ENCODE results near the gene DEPDC4. TPM values are rescaled to one million over a fixed set of nuclear protein-coding genes. Genes with fewer than 3 reads are reported as not detected.

Gene DEPDC4
- total and polyA plus RNA-seq, 7 experiments from 2014 or later: 0.64 to 1.3 (median 0.87) TPM

DNA sequence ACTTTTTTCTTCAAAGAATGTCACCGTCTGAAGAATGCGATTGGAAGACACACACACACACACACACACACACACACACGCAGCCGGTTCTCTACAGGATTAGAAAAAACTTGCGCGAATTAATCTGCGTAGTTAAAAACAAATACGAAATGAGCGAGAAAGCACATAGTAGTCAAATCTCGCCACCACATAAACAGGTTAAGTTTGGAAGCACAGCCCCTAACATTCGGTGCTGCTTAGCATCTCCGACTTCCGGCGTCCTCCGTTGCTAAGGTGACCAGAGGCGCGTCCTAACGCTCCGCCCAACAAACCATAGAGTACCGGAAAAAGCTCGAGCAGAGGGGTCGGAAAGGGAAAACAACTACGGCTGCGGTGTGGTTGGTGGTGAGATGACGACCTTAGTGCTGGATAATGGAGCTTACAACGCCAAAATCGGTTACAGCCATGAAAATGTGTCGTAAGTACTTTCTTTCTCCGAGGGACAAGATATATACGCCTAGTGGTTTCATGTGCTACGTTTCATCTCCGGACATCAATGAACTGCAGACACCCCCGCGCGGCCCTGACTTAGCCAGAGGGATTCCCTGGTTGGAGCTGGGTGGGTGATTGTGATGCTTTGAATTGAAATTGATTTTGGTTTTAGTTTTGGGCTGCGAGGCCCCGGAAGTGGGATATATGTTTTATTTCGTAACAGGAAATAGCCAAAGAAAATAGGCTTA, 66.3 kb downstream of the DEPDC4 start, which contains the start of gene ACTR6:
Gene ACTR6 (plus strand): TSS at position 353 of the 719 bp plus-strand sequence. CDS start 37 bp downstream, at position 390.
- Mint-ChIP-seq H3K27me3 (no peaks in the 10 kb centered on the region), H3K9me3 (peaks cover 0 to 6% (median 0%) of the 10 kb centered on the region in 11 donors), H3K4me1 (peaks cover 17 to 56% (median 44%) of the 10 kb centered on the region in 7 donors), H3K4me3 (peak within 1 kb of the TSS; percentile 95 to 99 (median 98)), H3K36me3 (peaks cover 4 to 6% (median 5%) of the 10 kb centered on the region in 5 donors), H3K27ac (peak within 1 kb of the TSS; percentile 98 to 100 (median 99))
- peak; percentile 91 to 99 (median 97) for DNase-seq
- intact Hi-C loops (cut with micrococcal nuclease): loop anchor here (1.0 to 10.0 kb wide), 11 partner anchors 36 to 1924 kb away; partner anchors contain the start of genes BLTP3B (in 2 of the 2), DEPDC4 (in 2 of the 2), NUP37 (in 2 of the 2) and PARPBP (in 2 of the 2)
- Histone ChIP-seq H3K27ac (ENCODE audit: low read depth, low read length) (peak within 1 kb of the TSS; percentile 95), H3K4me3 (ENCODE audit: low read length) (peak within 1 kb of the TSS; percentile 84), H3K4me1 (ENCODE audit: control insufficient read depth in 2 of 2, insufficient read depth in 2 of 2, low read length in 2 of 2) (peaks cover 10 to 27% of the 10 kb centered on the region in 2 donors), H3K36me3 (ENCODE audit: control insufficient read depth in 2 of 3, insufficient read depth in 3 of 3, low read length in 3 of 3) (peaks cover 0 to 12% (median 0%) of the 10 kb centered on the region in 3 experiments), H3K27me3 (ENCODE audit: control insufficient read depth in 2 of 2, insufficient read depth in 2 of 2, low read length in 2 of 2) (no peaks in the 10 kb centered on the region), H3K9me3 (ENCODE audit: control insufficient read depth in 2 of 3, low read length in 3 of 3) (no peaks in the 10 kb centered on the region)
- peak; percentile 93 for ATAC-seq
- CTCF ChIA-PET: interaction anchor here (0.7 kb wide), 1 partner anchor 12 kb away, joined by 3 read pairs; no protein-coding TSS in a partner anchor
- POLR2A ChIA-PET: interaction anchor here (0.6 to 2.7 kb wide), 13 partner anchors 10 to 1208 kb away, joined by 3 to 23 read pairs (median 4); partner anchors contain the start of genes DEPDC4 and SCYL2

DNA sequence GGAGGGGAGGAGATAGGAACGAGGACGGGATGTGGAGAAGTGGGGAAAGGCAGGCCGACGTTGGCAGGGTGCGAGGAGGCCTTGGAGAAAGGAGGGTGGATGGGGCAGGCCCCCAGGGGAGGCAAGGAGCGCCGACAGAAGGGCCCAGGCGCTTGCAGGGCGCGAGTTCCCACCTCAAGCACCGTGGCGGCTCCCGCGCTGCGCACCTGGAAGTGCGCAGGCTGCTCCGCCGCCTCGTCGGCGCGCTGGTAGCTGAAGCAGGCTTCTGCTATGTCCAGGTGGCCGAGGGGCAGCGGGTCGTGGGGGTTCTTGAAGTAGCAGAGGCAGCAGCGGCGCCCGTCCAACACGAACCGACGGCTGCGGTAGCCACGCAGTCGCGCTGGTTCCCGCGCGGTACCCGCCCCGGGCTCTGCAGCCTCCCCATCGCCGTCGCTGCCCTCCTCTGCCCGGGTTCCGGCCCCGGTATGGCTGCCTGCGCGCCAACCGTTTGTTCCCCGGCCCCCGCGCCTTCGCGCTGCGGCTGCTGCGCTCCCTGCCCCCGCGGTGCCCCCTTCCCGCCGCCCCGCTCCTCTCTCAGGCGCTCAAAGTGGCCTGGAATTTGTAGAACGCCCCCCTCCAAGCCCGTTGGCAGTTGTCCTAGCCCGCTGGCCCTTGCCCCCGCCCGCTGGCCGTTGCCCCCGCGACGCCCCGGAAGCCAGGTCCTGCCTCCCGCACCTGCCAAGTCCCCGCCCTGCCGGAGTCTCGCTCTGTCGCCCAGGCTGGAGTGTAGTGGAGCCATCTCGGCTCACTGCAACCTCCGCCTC, 67.3 kb downstream of the DEPDC4 start:
- peaks cover 4 to 15% (median 11%) of the 10 kb centered on the region in 5 donors for H3K36me3 Mint-ChIP-seq
- POLR2A ChIA-PET: interaction anchor here (0.6 to 2.2 kb wide), 4 partner anchors 36 to 1209 kb away, joined by 3 to 23 read pairs (median 4); partner anchors contain the start of genes DEPDC4 and SCYL2
- peaks cover 0 to 15% (median 0%) of the 10 kb centered on the region in 3 experiments for H3K36me3 ChIP-seq (ENCODE audit: control insufficient read depth in 2 of 3, insufficient read depth in 3 of 3, low read length in 3 of 3)
- CTCF ChIA-PET: no interaction called here
- peak; percentile 57 to 84 (median 70) for DNase-seq
- ATAC-seq: peak; percentile 68
- H3K27ac ChIP-seq (ENCODE audit: low read depth, low read length): peak overlapping the region; percentile 95
- peaks cover 17 to 56% (median 44%) of the 10 kb centered on the region in 7 donors for H3K4me1 Mint-ChIP-seq
- intact Hi-C loops (cut with micrococcal nuclease): loop anchor here (1.0 to 10.0 kb wide), 12 partner anchors 14 to 1925 kb away; partner anchors contain the start of genes BLTP3B (in 2 of the 2), DEPDC4 (in 2 of the 2), NUP37 (in 2 of the 2) and PARPBP (in 2 of the 2)
- H3K27ac Mint-ChIP-seq: peak overlapping the region; percentile 98 to 100 (median 99)
- H3K4me3 Mint-ChIP-seq: peak overlapping the region; percentile 95 to 99 (median 98)
- H3K27me3 Mint-ChIP-seq: no peaks in the 10 kb centered on the region
- peak overlapping the region; percentile 84 for H3K4me3 ChIP-seq (ENCODE audit: low read length)
- H3K4me1 ChIP-seq (ENCODE audit: control insufficient read depth in 2 of 2, insufficient read depth in 2 of 2, low read length in 2 of 2): peaks cover 10 to 27% of the 10 kb centered on the region in 2 donors
- H3K9me3 ChIP-seq (ENCODE audit: control insufficient read depth in 2 of 3, low read length in 3 of 3): no peaks in the 10 kb centered on the region
- no peaks in the 10 kb centered on the region for H3K27me3 ChIP-seq (ENCODE audit: control insufficient read depth in 2 of 2, insufficient read depth in 2 of 2, low read length in 2 of 2)
- H3K9me3 Mint-ChIP-seq: peaks cover 0 to 6% (median 0%) of the 10 kb centered on the region in 11 donors

DNA sequence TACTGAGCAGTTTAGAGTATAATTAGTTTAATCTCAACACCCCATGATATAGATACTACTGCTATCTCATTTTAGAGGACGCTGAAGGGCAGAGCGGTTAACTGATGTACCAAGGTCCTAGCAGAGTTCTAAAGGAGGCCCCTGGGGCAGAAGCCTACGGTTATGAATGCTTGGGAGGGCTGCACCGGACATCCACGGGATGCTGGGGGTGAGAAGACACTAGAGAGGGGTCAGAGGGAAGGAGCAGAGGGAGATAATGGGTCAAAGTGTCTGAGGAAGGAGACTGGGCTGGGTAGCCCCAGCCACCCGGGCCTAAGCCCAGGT, 67.9 kb downstream of the DEPDC4 start:
- intact Hi-C loops (cut with micrococcal nuclease): loop anchor here (1.0 kb wide), 3 partner anchors 14 to 45 kb away; no protein-coding TSS in a partner anchor
- peak overlapping the region; percentile 84 for H3K4me3 ChIP-seq (ENCODE audit: low read length)
- no peak for DNase-seq
- Mint-ChIP-seq H3K36me3 (peaks cover 4 to 21% (median 16%) of the 10 kb centered on the region in 5 donors), H3K4me1 (peaks cover 17 to 51% (median 42%) of the 10 kb centered on the region in 7 donors), H3K27me3 (no peaks in the 10 kb centered on the region), H3K4me3 (peak overlapping the region; percentile 95 to 99 (median 98)), H3K27ac (peak overlapping the region; percentile 53 to 100 (median 89)), H3K9me3 (peaks cover 0 to 6% (median 0%) of the 10 kb centered on the region in 11 donors)
- peaks cover 10 to 27% of the 10 kb centered on the region in 2 donors for H3K4me1 ChIP-seq (ENCODE audit: control insufficient read depth in 2 of 2, insufficient read depth in 2 of 2, low read length in 2 of 2)
- H3K27me3 ChIP-seq (ENCODE audit: control insufficient read depth in 2 of 2, insufficient read depth in 2 of 2, low read length in 2 of 2): no peaks in the 10 kb centered on the region
- no peaks in the 10 kb centered on the region for H3K9me3 ChIP-seq (ENCODE audit: control insufficient read depth in 2 of 3, low read length in 3 of 3)
- H3K36me3 ChIP-seq (ENCODE audit: control insufficient read depth in 2 of 3, insufficient read depth in 3 of 3, low read length in 3 of 3): peaks cover 0 to 15% (median 0%) of the 10 kb centered on the region in 3 experiments
- ChIA-PET CTCF (no interaction called here), POLR2A (no interaction called here)
- peak overlapping the region; percentile 95 for H3K27ac ChIP-seq (ENCODE audit: low read depth, low read length)
- ATAC-seq: no peak

DNA sequence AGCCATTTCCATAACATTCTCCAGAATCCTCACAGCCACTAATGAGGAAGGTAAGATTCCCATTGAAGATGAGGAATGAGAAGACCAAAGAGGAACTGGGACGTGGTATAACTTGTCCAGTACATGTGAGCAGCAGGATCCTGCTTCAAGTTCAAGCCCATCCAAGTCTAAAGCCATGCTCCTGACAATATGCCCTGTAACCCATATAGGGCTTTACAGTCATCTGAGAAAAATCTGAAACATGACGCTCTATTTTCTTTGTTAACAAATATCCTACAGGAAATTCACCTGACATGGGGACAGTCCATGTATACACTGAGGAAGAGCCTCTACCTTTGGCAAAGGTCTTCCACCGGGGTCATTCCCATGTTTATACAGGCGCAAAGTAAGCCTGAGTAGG, 69.4 kb downstream of the DEPDC4 start:
- H3K4me3 Mint-ChIP-seq: peak overlapping the region in 3 of 10 donors; percentile 7 to 25 (median 25)

DNA sequence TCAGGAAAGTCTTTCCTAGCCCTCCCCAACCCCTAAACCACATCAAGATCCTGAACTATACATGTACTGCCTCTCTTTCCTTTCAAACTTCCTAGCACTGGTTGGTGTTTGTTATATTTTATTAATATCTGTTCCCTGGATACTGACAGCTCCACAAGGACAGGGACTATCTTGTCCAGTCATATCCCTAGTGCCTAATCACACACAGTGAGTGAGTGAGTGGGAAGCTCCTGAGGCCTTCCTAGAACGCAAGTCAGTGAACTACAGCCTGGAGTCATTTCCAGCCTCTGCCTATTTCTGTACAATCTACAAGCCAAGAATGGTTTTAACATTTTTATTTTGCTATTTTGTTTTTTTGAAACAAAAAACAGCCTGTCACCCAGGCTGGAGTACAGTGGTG, 73.8 kb downstream of the DEPDC4 start:
- H3K36me3 Mint-ChIP-seq: peaks cover 12 to 64% (median 28%) of the 10 kb centered on the region in 5 donors

More for the DNA sequence above, 69.4 kb downstream of the DEPDC4 start:
- Histone ChIP-seq H3K27me3 (ENCODE audit: control insufficient read depth in 2 of 2, insufficient read depth in 2 of 2, low read length in 2 of 2) (no peaks in the 10 kb centered on the region), H3K27ac (ENCODE audit: low read depth, low read length) (no peak overlapping the region), H3K4me1 (ENCODE audit: control insufficient read depth in 2 of 2, insufficient read depth in 2 of 2, low read length in 2 of 2) (peaks cover 10 to 19% of the 10 kb centered on the region in 2 donors), H3K4me3 (ENCODE audit: low read length) (no peak overlapping the region), H3K36me3 (ENCODE audit: control insufficient read depth in 2 of 3, insufficient read depth in 3 of 3, low read length in 3 of 3) (peaks cover 0 to 13% (median 0%) of the 10 kb centered on the region in 3 experiments), H3K9me3 (ENCODE audit: control insufficient read depth in 2 of 3, low read length in 3 of 3) (no peaks in the 10 kb centered on the region)
- intact Hi-C loops (cut with micrococcal nuclease): no loop called here
- ATAC-seq (no peak), DNase-seq (no peak)
- Mint-ChIP-seq H3K36me3 (peaks cover 4 to 30% (median 22%) of the 10 kb centered on the region in 5 donors), H3K27me3 (no peaks in the 10 kb centered on the region), H3K9me3 (peaks cover 0 to 6% (median 0%) of the 10 kb centered on the region in 11 donors), H3K4me1 (peaks cover 14 to 43% (median 35%) of the 10 kb centered on the region in 7 donors), H3K27ac (no peak overlapping the region)
- CTCF ChIA-PET: no interaction called here
- POLR2A ChIA-PET: no interaction called here

More for the DNA sequence above, 73.8 kb downstream of the DEPDC4 start:
- peaks cover 0 to 15% (median 0%) of the 10 kb centered on the region in 3 experiments for H3K36me3 ChIP-seq (ENCODE audit: control insufficient read depth in 2 of 3, insufficient read depth in 3 of 3, low read length in 3 of 3)
- DNase-seq (no peak), ATAC-seq (no peak)
- H3K4me1 Mint-ChIP-seq: peaks cover 3 to 20% (median 6%) of the 10 kb centered on the region in 7 donors
- no peak overlapping the region for H3K4me3 ChIP-seq (ENCODE audit: low read length)
- no peak overlapping the region for H3K27ac ChIP-seq (ENCODE audit: low read depth, low read length)
- H3K4me3 Mint-ChIP-seq: no peak overlapping the region
- no peaks in the 10 kb centered on the region for H3K4me1 ChIP-seq (ENCODE audit: control insufficient read depth in 2 of 2, insufficient read depth in 2 of 2, low read length in 2 of 2)
- ChIA-PET POLR2A (no interaction called here), CTCF (interaction anchor here (0.9 kb wide), 1 partner anchor 39 kb away, joined by 6 read pairs; no protein-coding TSS in a partner anchor)
- no peaks in the 10 kb centered on the region for H3K27me3 ChIP-seq (ENCODE audit: control insufficient read depth in 2 of 2, insufficient read depth in 2 of 2, low read length in 2 of 2)
- peak overlapping the region in 1 of 9 donors; percentile 32 for H3K27ac Mint-ChIP-seq
- H3K27me3 Mint-ChIP-seq: no peaks in the 10 kb centered on the region
- intact Hi-C loops (cut with micrococcal nuclease): no loop called here
- no peaks in the 10 kb centered on the region for H3K9me3 ChIP-seq (ENCODE audit: control insufficient read depth in 2 of 3, low read length in 3 of 3)
- H3K9me3 Mint-ChIP-seq: peaks cover 0 to 6% (median 0%) of the 10 kb centered on the region in 11 donors

Data from naive thymus-derived CD4-positive, alpha-beta T cell (primary cell).